GM23248 (cell line): ENCODE results near the gene SYNE3. TPM values are rescaled to one million over a fixed set of nuclear protein-coding genes. Genes with fewer than 3 reads are reported as not detected.

Source experiments
- DNase-seq: peaks from one replicate; pipeline ENCODE4 v3.0.0-alpha.2; 2015
- H2AFZ ChIP-seq: fragments of 200-600 bp; sonication (generic); 2 replicates; pipeline ENCODE4 v1.6.1; 2016; ENCODE audit warnings: antibody characterized with exemption
- H3F3A ChIP-seq: fragments of 200-600 bp; sonication (generic); 2 replicates; pipeline ENCODE4 v1.6.1; 2016; ENCODE audit warnings: mild to moderate bottlenecking, antibody characterized with exemption, mixed run types; ENCODE audit not compliant: insufficient read depth
- H3K27ac ChIP-seq: fragments of 200-600 bp; sonication (generic); 2 replicates; pipeline ENCODE4 v1.5.1; 2016; ENCODE audit warnings: mild to moderate bottlenecking
- H3K27me3 ChIP-seq: fragments of 200-600 bp; sonication (generic); replicated peaks from 2 replicates; pipeline ENCODE4 v1.6.1; 2016; ENCODE audit warnings: mild to moderate bottlenecking; ENCODE audit not compliant: insufficient read depth
- H3K36me3 ChIP-seq: fragments of 200-600 bp; sonication (generic); 2 replicates; pipeline ENCODE4 v1.6.1; 2016; ENCODE audit warnings: low read depth, mild to moderate bottlenecking
- H3K4me1 ChIP-seq: fragments of 200-600 bp; sonication (generic); 2 replicates; pipeline ENCODE4 v1.6.1; 2016; ENCODE audit warnings: mild to moderate bottlenecking; ENCODE audit not compliant: insufficient read depth
- H3K4me2 ChIP-seq: fragments of 200-600 bp; sonication (generic); one replicate; pipeline ENCODE4 v1.6.1; 2016; ENCODE audit warnings: mild to moderate bottlenecking; ENCODE audit not compliant: unreplicated experiment
- H3K4me3 ChIP-seq: fragments of 200-600 bp; sonication (generic); 2 replicates; pipeline ENCODE4 v1.5.1; 2016; ENCODE audit warnings: mild to moderate bottlenecking
- H3K79me2 ChIP-seq: fragments of 200-600 bp; sonication (generic); 2 replicates; pipeline ENCODE4 v1.6.1; 2016; ENCODE audit warnings: mild to moderate bottlenecking; ENCODE audit not compliant: insufficient read depth
- H3K9ac ChIP-seq: fragments of 200-600 bp; sonication (generic); 2 replicates; pipeline ENCODE4 v1.6.1; 2016; ENCODE audit warnings: mild to moderate bottlenecking
- H3K9me2 ChIP-seq: fragments of 200-600 bp; sonication (generic); 2 replicates; pipeline ENCODE4 v1.6.1; 2016; ENCODE audit warnings: mixed run types, mild to moderate bottlenecking, moderate library complexity; ENCODE audit not compliant: insufficient read depth
- H3K9me3 ChIP-seq: fragments of 200-600 bp; sonication (generic); one replicate; pipeline ENCODE4 v1.6.1; 2017; ENCODE audit warnings: low read depth
- H4K20me1 ChIP-seq: fragments of 200-600 bp; sonication (generic); 2 replicates; pipeline ENCODE4 v1.6.0; 2016; ENCODE audit not compliant: insufficient read depth
- EZH2 ChIP-seq: fragments of 200-600 bp; sonication (generic); IDR thresholded peaks from 2 replicates; pipeline ENCODE4 v1.6.1; 2018; ENCODE audit warnings: antibody characterized with exemption, mild to moderate bottlenecking; ENCODE audit not compliant: insufficient read depth, poor library complexity, severe bottlenecking
- EZH2phosphoT487 ChIP-seq: fragments of 200-600 bp; sonication (generic); IDR thresholded peaks from 2 replicates; pipeline ENCODE4 v1.6.1; 2018; ENCODE audit warnings: antibody characterized with exemption, moderate library complexity, mild to moderate bottlenecking, low read depth; ENCODE audit not compliant: insufficient read depth
- WGBS, 2 experiments: methylation state at CpG; one replicate each; pipeline ENCODE4 v1.1.6; 2015 to 2017; ENCODE audit warnings: low lambda C conversion rate in 2 of 2, low coverage in 1 of 2; ENCODE audit errors: missing lambda C conversion rate in 2 of 2; 5-methylcytosine and 5-hydroxymethylcytosine counted together
- in situ Hi-C: fragments of 300-500 bp; cut with MboI; formaldehyde crosslinking; loops from 2 replicates; pipeline ENCODE4 v1.15.0; 2020
- polyA plus RNA-seq: library from polyadenylated mRNA; unstranded; fragments of >200 nt; fragmentation: Nextera tagmentation; extraction: Ambion mirVana; gene quantifications from 2 replicates; pipeline ENCODE4 v1.2.1, GENCODE V29; 2016
- total RNA-seq: library from RNA; depleted of rRNA; stranded (reverse); fragments of >200 nt; shearing (Covaris generic); gene quantifications from 2 replicates; pipeline ENCODE4 v1.2.3, GENCODE V29; 2014

Gene SYNE3
- total and polyA plus RNA-seq, 2 experiments from 2014 or later = 1.2 to 4.8 TPM

GRCh38 chr14:95551435-95551834, 35.0 kb upstream of the SYNE3 start:
- no peak for TF ChIP-seq EZH2phosphoT487
- TF ChIP-seq EZH2 = no peak
- no peak overlapping the region for H3K4me3 ChIP-seq
- H3K79me2 ChIP-seq = 0 out of 2 replicates have a peak, but pooled peaks cover 8% of the 10 kb centered on the region
- H3F3A ChIP-seq = peaks cover 1% of the 10 kb centered on the region; the same call in 1 of the 2 replicates
- no peaks in the 10 kb centered on the region for H3K36me3 ChIP-seq
- no peak overlapping the region for H3K27ac ChIP-seq
- no peak overlapping the region for H3K9ac ChIP-seq
- 97 to 100% methylated on average over 1 of the region's 1 CpG for WGBS, 2 experiments
- no peak for DNase-seq
- no peak overlapping the region for H3K4me2 ChIP-seq
- in situ Hi-C loops = loop anchor here (25.0 kb wide), 1 partner anchor 436 kb away; no protein-coding TSS in a partner anchor
- H3K9me3 ChIP-seq = no peaks in the 10 kb centered on the region
- no peak overlapping the region for H2AFZ ChIP-seq
- no peaks in the 10 kb centered on the region for H3K27me3 ChIP-seq
- H4K20me1 ChIP-seq = no peaks in the 10 kb centered on the region
- H3K9me2 ChIP-seq = no peaks in the 10 kb centered on the region
- peaks cover 9% of the 10 kb centered on the region; the same call in 1 of the 2 replicates for H3K4me1 ChIP-seq

- no peaks in the 10 kb centered on the region for H3K9me3 ChIP-seq
- no peaks in the 10 kb centered on the region for H4K20me1 ChIP-seq
- H2AFZ ChIP-seq = no peak overlapping the region
- H3K4me1 ChIP-seq = peaks cover 13% of the 10 kb centered on the region
- H3K27me3 ChIP-seq = no peaks in the 10 kb centered on the region
- H3K4me2 ChIP-seq = no peak overlapping the region
- no peak for DNase-seq
- H3K4me3 ChIP-seq = no peak overlapping the region
- TF ChIP-seq EZH2phosphoT487 (no peak), EZH2 (no peak)
- no peaks in the 10 kb centered on the region for H3K9me2 ChIP-seq
- H3K36me3 ChIP-seq = 0 out of 2 replicates have a peak, but pooled peaks cover under 1% of the 10 kb centered on the region
- no peak overlapping the region for H3K27ac ChIP-seq
- 0 out of 2 replicates have a peak, but pooled peaks cover 8% of the 10 kb centered on the region for H3K79me2 ChIP-seq
- WGBS, 2 experiments = 88 to 91% methylated on average over 16 of the region's 16 CpGs
- in situ Hi-C loops = loop anchor here (25.0 kb wide), 2 partner anchors 437 to 737 kb away; no protein-coding TSS in a partner anchor
- H3K9ac ChIP-seq = no peak overlapping the region
- peaks cover 16% of the 10 kb centered on the region for H3F3A ChIP-seq
These were observed 33.5 kb upstream of the SYNE3 start for GRCh38 chr14:95549656-95550585.

GRCh38 chr14:95548328-95548929, 32.0 kb upstream of the SYNE3 start:
- Histone ChIP-seq H3K4me2 (no peak overlapping the region), H3K79me2 (peaks cover 14% of the 10 kb centered on the region), H3K9ac (no peak overlapping the region), H4K20me1 (no peaks in the 10 kb centered on the region), H3K36me3 (peaks cover 3% of the 10 kb centered on the region; the same call in 1 of the 2 replicates), H3K9me3 (no peaks in the 10 kb centered on the region), H3K4me3 (no peak overlapping the region), H3K27ac (no peak overlapping the region), H2AFZ (no peak overlapping the region), H3K27me3 (no peaks in the 10 kb centered on the region), H3K4me1 (peaks cover 13% of the 10 kb centered on the region), H3F3A (peaks cover 19% of the 10 kb centered on the region), H3K9me2 (no peaks in the 10 kb centered on the region)
- in situ Hi-C loops = loop anchor here (25.0 kb wide), 1 partner anchor 739 kb away; no protein-coding TSS in a partner anchor
- WGBS, 2 experiments = 90 to 91% methylated on average over 9 of the region's 9 CpGs
- TF ChIP-seq EZH2phosphoT487 (no peak), EZH2 (no peak)
- DNase-seq = no peak

GRCh38 chr14:95547626-95548327, 31.3 kb upstream of the SYNE3 start:
- H3K36me3 ChIP-seq = peaks cover 3% of the 10 kb centered on the region; the same call in 1 of the 2 replicates
- H3K9ac ChIP-seq = no peak overlapping the region
- no peak overlapping the region for H2AFZ ChIP-seq
- H3K4me3 ChIP-seq = no peak overlapping the region
- no peaks in the 10 kb centered on the region for H3K9me3 ChIP-seq
- no peak overlapping the region for H3K4me2 ChIP-seq
- TF ChIP-seq EZH2phosphoT487 (no peak), EZH2 (no peak)
- H4K20me1 ChIP-seq = no peaks in the 10 kb centered on the region
- peak; percentile 39 for DNase-seq
- H3K9me2 ChIP-seq = no peaks in the 10 kb centered on the region
- peaks cover 19% of the 10 kb centered on the region for H3F3A ChIP-seq
- H3K27ac ChIP-seq = no peak overlapping the region
- WGBS, 2 experiments = 83% methylated on average over 14 of the region's 14 CpGs
- in situ Hi-C loops = loop anchor here (25.0 kb wide), 1 partner anchor 740 kb away; no protein-coding TSS in a partner anchor
- H3K79me2 ChIP-seq = peaks cover 21% of the 10 kb centered on the region
- H3K27me3 ChIP-seq = no peaks in the 10 kb centered on the region
- H3K4me1 ChIP-seq = peaks cover 13% of the 10 kb centered on the region
